IMR-90 (cell line): ENCODE measurements around the gene PLAGL1.

Source experiments
- BHLHE40 ChIP-seq: fragments of 150-350 bp; IDR thresholded peaks from 2 replicates; pipeline ENCODE4 v1.6.1; 2016; ENCODE audit warnings: mild to moderate bottlenecking, low read depth, low read length
- CEBPB ChIP-seq: IDR thresholded peaks from 2 replicates; pipeline ENCODE4 v1.6.1; 2012; ENCODE audit warnings: low read depth, low read length, improper control_type of control experiment
- MAFK ChIP-seq: IDR thresholded peaks from 2 replicates; pipeline ENCODE4 v1.6.1; 2012; ENCODE audit warnings: low read depth, low read length, improper control_type of control experiment
- MAZ ChIP-seq: IDR thresholded peaks from 2 replicates; pipeline ENCODE4 v1.6.1; 2012; ENCODE audit warnings: low read depth, mild to moderate bottlenecking, low read length, improper control_type of control experiment, moderate library complexity, borderline replicate concordance
- MXI1 ChIP-seq: IDR thresholded peaks from 2 replicates; pipeline ENCODE4 v1.6.1; 2012; ENCODE audit warnings: low read depth, mild to moderate bottlenecking, low read length, moderate library complexity, borderline replicate concordance
- NFE2L2 ChIP-seq: fragments of 150-350 bp; IDR thresholded peaks from 2 replicates; pipeline ENCODE4 v1.6.1; 2016; ENCODE audit warnings: low read depth, mild to moderate bottlenecking, low read length
- POLR2A ChIP-seq: IDR thresholded peaks from 2 replicates; pipeline ENCODE4 v1.6.1; 2012; ENCODE audit warnings: mild to moderate bottlenecking, low read depth, low read length
- RAD21 ChIP-seq: IDR thresholded peaks from 2 replicates; pipeline ENCODE4 v1.6.1; 2012; ENCODE audit warnings: low read length, improper control_type of control experiment
- RCOR1 ChIP-seq: IDR thresholded peaks from 2 replicates; pipeline ENCODE4 v1.6.1; 2012; ENCODE audit warnings: mild to moderate bottlenecking, low read length, improper control_type of control experiment; ENCODE audit not compliant: insufficient replicate concordance
- RFX5 ChIP-seq: IDR thresholded peaks from 2 replicates; pipeline ENCODE4 v1.8.0; 2012; ENCODE audit warnings: low read depth, mild to moderate bottlenecking, low read length, moderate library complexity
- SMC3 ChIP-seq: fragments of 150-350 bp; IDR thresholded peaks from 2 replicates; pipeline ENCODE4 v1.6.1; 2016; ENCODE audit warnings: low read depth, mild to moderate bottlenecking, antibody characterized with exemption, low read length, moderate library complexity
- TF ChIP-seq, protein P1 (sequence below): conservative IDR thresholded peaks from 2 replicates; pipeline ENCODE4 v1.5.1; 2012; ENCODE audit warnings: mild to moderate bottlenecking, low read depth, low read length, improper control_type of control experiment
- TF ChIP-seq, protein P2 (sequence below): fragments of 150-350 bp; IDR thresholded peaks from 2 replicates; pipeline ENCODE4 v1.6.1; 2017; ENCODE audit warnings: mild to moderate bottlenecking, antibody characterized with exemption, low read length, low read depth
- TF ChIP-seq, protein P3 (sequence below): fragments of 150-350 bp; IDR thresholded peaks from 2 replicates; pipeline ENCODE4 v1.6.1; 2016; ENCODE audit warnings: low read depth, mild to moderate bottlenecking, low read length, moderate library complexity, borderline replicate concordance

GRCh38 chr6:143955971-143956370 lies 52.1 kb downstream of the PLAGL1 start:
- TF ChIP-seq POLR2A (no peak), SMC3 (no peak), RFX5 (no peak), RAD21 (no peak), MXI1 (no peak), BHLHE40 (no peak), CEBPB (no peak), MAZ (no peak), RCOR1 (no peak), NFE2L2 (no peak), MAFK (no peak)
- TF ChIP-seq, protein P1, sequence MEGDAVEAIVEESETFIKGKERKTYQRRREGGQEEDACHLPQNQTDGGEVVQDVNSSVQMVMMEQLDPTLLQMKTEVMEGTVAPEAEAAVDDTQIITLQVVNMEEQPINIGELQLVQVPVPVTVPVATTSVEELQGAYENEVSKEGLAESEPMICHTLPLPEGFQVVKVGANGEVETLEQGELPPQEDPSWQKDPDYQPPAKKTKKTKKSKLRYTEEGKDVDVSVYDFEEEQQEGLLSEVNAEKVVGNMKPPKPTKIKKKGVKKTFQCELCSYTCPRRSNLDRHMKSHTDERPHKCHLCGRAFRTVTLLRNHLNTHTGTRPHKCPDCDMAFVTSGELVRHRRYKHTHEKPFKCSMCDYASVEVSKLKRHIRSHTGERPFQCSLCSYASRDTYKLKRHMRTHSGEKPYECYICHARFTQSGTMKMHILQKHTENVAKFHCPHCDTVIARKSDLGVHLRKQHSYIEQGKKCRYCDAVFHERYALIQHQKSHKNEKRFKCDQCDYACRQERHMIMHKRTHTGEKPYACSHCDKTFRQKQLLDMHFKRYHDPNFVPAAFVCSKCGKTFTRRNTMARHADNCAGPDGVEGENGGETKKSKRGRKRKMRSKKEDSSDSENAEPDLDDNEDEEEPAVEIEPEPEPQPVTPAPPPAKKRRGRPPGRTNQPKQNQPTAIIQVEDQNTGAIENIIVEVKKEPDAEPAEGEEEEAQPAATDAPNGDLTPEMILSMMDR = no peak
- TF ChIP-seq, protein P2, sequence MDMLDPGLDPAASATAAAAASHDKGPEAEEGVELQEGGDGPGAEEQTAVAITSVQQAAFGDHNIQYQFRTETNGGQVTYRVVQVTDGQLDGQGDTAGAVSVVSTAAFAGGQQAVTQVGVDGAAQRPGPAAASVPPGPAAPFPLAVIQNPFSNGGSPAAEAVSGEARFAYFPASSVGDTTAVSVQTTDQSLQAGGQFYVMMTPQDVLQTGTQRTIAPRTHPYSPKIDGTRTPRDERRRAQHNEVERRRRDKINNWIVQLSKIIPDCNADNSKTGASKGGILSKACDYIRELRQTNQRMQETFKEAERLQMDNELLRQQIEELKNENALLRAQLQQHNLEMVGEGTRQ = no peak
- TF ChIP-seq, protein P3, sequence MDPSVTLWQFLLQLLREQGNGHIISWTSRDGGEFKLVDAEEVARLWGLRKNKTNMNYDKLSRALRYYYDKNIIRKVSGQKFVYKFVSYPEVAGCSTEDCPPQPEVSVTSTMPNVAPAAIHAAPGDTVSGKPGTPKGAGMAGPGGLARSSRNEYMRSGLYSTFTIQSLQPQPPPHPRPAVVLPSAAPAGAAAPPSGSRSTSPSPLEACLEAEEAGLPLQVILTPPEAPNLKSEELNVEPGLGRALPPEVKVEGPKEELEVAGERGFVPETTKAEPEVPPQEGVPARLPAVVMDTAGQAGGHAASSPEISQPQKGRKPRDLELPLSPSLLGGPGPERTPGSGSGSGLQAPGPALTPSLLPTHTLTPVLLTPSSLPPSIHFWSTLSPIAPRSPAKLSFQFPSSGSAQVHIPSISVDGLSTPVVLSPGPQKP = no peak
